Gastroesophageal sphincter (tissue), 3 donors: ENCODE measurements around the gene DLK2.

ENCODE experiments used
- EP300 ChIP-seq: sonication (generic); formaldehyde crosslinking; IDR thresholded peaks from one replicate; pipeline ENCODE4 v1.6.1; 2017; ENCODE audit warnings: antibody characterized with exemption, mild to moderate bottlenecking
- POLR2A ChIP-seq, 2 donors: fragments of 450-650 bp; IDR thresholded peaks; one replicate each; pipeline ENCODE4 v1.6.1; 2017; ENCODE audit warnings: antibody characterized with exemption in 2 of 2, mild to moderate bottlenecking in 2 of 2, moderate library complexity in 1 of 2
- POLR2AphosphoS5 ChIP-seq: sonication (generic); formaldehyde crosslinking; IDR thresholded peaks from one replicate; pipeline ENCODE4 v1.6.1; 2017; ENCODE audit warnings: antibody characterized with exemption
- TF ChIP-seq, protein P1 (sequence below), 4 experiments: fragments of 200-600 bp in 2 of 4; fragments of 450-650 bp in 2 of 4; sonication (generic) in 1 of 4; IDR thresholded peaks; one replicate each; pipeline ENCODE4 v1.5.1; 2017 to 2019; ENCODE audit warnings: antibody characterized with exemption in 4 of 4, mild to moderate bottlenecking in 2 of 4, moderate library complexity in 2 of 4

DNA sequence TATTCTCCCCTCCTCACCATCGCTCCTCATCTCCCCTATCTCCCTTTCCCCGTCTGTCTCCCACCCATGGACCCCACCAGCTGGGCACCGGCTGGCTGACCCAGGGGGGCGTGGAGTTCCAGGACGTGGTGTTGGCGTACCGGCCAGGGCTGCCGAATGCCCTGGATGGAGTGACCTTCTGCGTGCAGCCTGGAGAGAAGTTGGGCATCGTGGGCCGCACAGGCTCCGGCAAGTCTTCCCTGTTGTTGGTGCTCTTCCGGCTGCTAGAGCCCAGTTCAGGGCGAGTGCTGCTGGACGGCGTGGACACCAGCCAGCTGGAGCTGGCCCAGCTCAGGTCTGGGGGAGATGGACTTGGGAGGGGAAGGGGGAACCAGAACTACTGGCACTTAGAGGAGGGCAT is 7.7 kb downstream of the DLK2 start:
- TF ChIP-seq EP300 (no peak), POLR2AphosphoS5 (no peak), POLR2A (IDR thresholded peaks at IDR 0.05) (no peak)
- TF ChIP-seq, protein P1, sequence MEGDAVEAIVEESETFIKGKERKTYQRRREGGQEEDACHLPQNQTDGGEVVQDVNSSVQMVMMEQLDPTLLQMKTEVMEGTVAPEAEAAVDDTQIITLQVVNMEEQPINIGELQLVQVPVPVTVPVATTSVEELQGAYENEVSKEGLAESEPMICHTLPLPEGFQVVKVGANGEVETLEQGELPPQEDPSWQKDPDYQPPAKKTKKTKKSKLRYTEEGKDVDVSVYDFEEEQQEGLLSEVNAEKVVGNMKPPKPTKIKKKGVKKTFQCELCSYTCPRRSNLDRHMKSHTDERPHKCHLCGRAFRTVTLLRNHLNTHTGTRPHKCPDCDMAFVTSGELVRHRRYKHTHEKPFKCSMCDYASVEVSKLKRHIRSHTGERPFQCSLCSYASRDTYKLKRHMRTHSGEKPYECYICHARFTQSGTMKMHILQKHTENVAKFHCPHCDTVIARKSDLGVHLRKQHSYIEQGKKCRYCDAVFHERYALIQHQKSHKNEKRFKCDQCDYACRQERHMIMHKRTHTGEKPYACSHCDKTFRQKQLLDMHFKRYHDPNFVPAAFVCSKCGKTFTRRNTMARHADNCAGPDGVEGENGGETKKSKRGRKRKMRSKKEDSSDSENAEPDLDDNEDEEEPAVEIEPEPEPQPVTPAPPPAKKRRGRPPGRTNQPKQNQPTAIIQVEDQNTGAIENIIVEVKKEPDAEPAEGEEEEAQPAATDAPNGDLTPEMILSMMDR (IDR thresholded peaks at IDR 0.05) = no peak
